ENCODE data around the gene SMYD3. TPM values are rescaled to one million over a fixed set of nuclear protein-coding genes. Genes with fewer than 3 reads are reported as not detected.

Gene SMYD3
- total and polyA plus RNA-seq, 4 donors, result 10.5 to 40.1 (median 32.5) TPM

DNA sequence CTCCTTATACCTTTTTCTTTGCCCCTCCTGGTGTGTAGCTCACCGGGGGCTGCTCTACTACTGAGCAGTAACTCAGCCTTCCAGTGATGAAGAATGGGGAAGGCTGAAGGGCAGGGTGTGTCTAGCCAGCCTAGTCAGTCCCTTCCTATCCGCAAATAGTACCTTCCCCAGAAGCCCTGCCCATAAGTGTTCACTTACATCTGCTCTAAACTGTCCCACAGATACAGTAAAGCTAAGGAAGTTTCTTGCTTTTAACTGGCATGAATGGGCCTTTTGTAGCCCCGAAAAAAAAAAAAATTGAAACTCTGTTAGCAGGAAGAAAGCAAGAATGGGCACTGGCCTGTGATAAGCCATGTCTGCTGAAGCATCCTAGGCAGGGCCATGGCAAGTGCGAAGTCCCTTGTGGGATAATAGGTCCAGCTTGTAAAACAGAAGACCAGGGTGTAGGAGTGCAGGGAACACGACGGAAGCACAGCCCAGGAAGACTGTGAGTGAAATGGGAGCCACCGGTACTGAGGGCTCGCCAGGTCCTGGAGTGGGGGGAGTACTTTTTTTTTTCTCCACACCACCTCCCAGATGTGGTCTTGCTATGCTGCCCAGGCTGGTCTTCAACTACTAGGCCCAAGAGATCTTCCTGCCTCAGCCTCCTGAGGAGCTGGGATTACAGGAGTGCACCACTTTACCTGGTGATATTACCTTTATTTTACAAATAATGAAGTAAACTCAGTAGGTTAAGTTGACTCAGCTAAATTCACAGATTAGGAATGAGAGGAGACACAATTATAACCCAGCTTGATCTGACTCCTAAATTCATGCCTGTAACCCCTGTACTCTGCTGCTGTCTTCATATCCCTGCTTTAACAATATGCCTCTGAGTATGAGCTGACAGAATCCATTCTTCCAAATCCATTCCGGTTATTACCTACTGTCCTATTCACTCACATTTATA is 347.5 kb downstream of the SMYD3 start:
- Histone ChIP-seq H3K36me3 (ENCODE audit: control insufficient read depth in 4 of 4, insufficient read depth in 4 of 4, low read length in 4 of 4) (peaks cover 0 to 1% (median 0%) of the 10 kb centered on the region in 4 donors), H3K9me3 (ENCODE audit: control insufficient read depth in 4 of 4, insufficient read depth in 3 of 4, low read length in 3 of 4) (no peaks in the 10 kb centered on the region), H3K4me3 (no peak overlapping the region), H3K9ac (ENCODE audit: insufficient read depth in 1 of 2, low read length in 2 of 2) (no peak overlapping the region), H3K27me3 (ENCODE audit: control insufficient read depth in 3 of 3, insufficient read depth in 3 of 3, low read length in 2 of 3) (no peaks in the 10 kb centered on the region), H3K27ac (ENCODE audit: low read depth in 1 of 2, low read length in 1 of 2) (no peak overlapping the region), H3K4me1 (ENCODE audit: control insufficient read depth in 5 of 5, insufficient read depth in 5 of 5, low read length in 5 of 5) (peaks cover 0 to 8% (median 5%) of the 10 kb centered on the region in 5 donors)
- no peak for ATAC-seq (ENCODE audit: insufficient read depth, low FRiP score)
- TF ChIP-seq, protein P1, sequence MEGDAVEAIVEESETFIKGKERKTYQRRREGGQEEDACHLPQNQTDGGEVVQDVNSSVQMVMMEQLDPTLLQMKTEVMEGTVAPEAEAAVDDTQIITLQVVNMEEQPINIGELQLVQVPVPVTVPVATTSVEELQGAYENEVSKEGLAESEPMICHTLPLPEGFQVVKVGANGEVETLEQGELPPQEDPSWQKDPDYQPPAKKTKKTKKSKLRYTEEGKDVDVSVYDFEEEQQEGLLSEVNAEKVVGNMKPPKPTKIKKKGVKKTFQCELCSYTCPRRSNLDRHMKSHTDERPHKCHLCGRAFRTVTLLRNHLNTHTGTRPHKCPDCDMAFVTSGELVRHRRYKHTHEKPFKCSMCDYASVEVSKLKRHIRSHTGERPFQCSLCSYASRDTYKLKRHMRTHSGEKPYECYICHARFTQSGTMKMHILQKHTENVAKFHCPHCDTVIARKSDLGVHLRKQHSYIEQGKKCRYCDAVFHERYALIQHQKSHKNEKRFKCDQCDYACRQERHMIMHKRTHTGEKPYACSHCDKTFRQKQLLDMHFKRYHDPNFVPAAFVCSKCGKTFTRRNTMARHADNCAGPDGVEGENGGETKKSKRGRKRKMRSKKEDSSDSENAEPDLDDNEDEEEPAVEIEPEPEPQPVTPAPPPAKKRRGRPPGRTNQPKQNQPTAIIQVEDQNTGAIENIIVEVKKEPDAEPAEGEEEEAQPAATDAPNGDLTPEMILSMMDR (IDR thresholded peaks at IDR 0.05; ENCODE audit: control extremely low read depth, extremely low read depth), result no peak
- DNase-seq, result no peak
- WGBS, 2 donors, result 89 to 90% methylated on average over 9 of the region's 9 CpGs

DNA sequence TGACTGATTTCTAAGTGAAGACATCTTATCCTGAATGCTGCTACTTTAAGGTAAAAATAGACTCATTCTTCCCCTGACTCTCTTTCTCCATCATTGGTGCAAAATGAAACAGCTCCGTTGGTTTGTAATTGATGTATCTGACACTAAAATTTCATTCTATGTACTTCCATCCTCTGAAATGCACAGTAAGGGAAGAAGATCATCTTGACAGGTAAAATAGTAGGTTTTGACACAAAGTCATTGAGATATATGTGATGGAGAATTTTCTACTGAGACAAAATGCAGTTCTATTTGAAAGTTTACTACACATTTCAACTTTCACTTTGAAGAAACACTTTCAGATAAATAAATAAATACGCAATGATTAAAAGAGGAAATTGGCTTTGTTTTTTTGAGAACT is 348.9 kb downstream of the SMYD3 start:
- Histone ChIP-seq H3K27ac (ENCODE audit: low read depth in 1 of 2, low read length in 1 of 2) (no peak overlapping the region), H3K4me3 (no peak overlapping the region), H3K4me1 (ENCODE audit: control insufficient read depth in 5 of 5, insufficient read depth in 5 of 5, low read length in 5 of 5) (peaks cover 0 to 8% (median 5%) of the 10 kb centered on the region in 5 donors), H3K27me3 (ENCODE audit: control insufficient read depth in 3 of 3, insufficient read depth in 3 of 3, low read length in 2 of 3) (no peaks in the 10 kb centered on the region), H3K9ac (ENCODE audit: insufficient read depth in 1 of 2, low read length in 2 of 2) (no peak overlapping the region), H3K9me3 (ENCODE audit: control insufficient read depth in 4 of 4, insufficient read depth in 3 of 4, low read length in 3 of 4) (no peaks in the 10 kb centered on the region), H3K36me3 (ENCODE audit: control insufficient read depth in 4 of 4, insufficient read depth in 4 of 4, low read length in 4 of 4) (peaks cover 0 to 1% (median 0%) of the 10 kb centered on the region in 4 donors)
- DNase-seq (no peak), ATAC-seq (ENCODE audit: insufficient read depth, low FRiP score) (no peak)
- WGBS, 2 donors, result 66 to 71% methylated on average over 2 of the region's 2 CpGs
- TF ChIP-seq, protein P1 (IDR thresholded peaks at IDR 0.05; ENCODE audit: control extremely low read depth, extremely low read depth), result no peak

DNA sequence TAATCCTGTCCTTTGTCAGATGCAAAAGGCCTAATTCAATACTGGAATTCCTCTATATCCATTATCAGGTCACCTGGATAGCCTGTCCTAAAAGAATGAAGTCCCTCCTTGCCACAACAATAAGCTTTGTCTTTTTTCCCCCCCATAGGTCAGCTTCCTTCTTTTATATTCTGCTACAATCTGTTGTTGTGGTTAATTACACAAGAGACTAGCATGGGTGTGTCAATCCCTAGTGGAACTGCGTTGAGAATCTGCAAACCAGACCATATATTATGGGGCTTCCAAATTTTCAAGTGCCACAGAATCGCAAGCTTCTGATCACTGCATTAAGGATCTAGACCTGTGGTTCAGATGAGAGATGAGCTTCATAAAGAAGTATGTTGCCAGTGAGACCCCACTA is 349.6 kb downstream of the SMYD3 start:
- ATAC-seq (ENCODE audit: insufficient read depth, low FRiP score) (no peak), DNase-seq (no peak)
- 25 to 63% methylated on average over 2 of the region's 2 CpGs for WGBS, 2 donors

More for the DNA sequence above, 349.6 kb downstream of the SMYD3 start:
- TF ChIP-seq, protein P1 (IDR thresholded peaks at IDR 0.05; ENCODE audit: control extremely low read depth, extremely low read depth), result no peak
- peaks cover 0 to 1% (median 0%) of the 10 kb centered on the region in 4 donors for H3K36me3 ChIP-seq (ENCODE audit: control insufficient read depth in 4 of 4, insufficient read depth in 4 of 4, low read length in 4 of 4)
- H3K27ac ChIP-seq (ENCODE audit: low read depth in 1 of 2, low read length in 1 of 2), result no peak overlapping the region
- H3K9ac ChIP-seq (ENCODE audit: insufficient read depth in 1 of 2, low read length in 2 of 2), result no peak overlapping the region
- no peak overlapping the region for H3K4me3 ChIP-seq
- H3K27me3 ChIP-seq (ENCODE audit: control insufficient read depth in 3 of 3, insufficient read depth in 3 of 3, low read length in 2 of 3), result no peaks in the 10 kb centered on the region
- H3K4me1 ChIP-seq (ENCODE audit: control insufficient read depth in 5 of 5, insufficient read depth in 5 of 5, low read length in 5 of 5), result peaks cover 0 to 8% (median 5%) of the 10 kb centered on the region in 5 donors
- H3K9me3 ChIP-seq (ENCODE audit: control insufficient read depth in 4 of 4, insufficient read depth in 3 of 4, low read length in 3 of 4), result no peaks in the 10 kb centered on the region
